ENCODE data around the gene ZNF700.
"Not testable (repeated sequence)": the region's sequence is repeated elsewhere in the genome, so short reads cannot be mapped to it uniquely, and the experiment has no call there.

Gene ZNF700

GRCh38 chr19:11942008-11942842, 17.3 kb downstream of the ZNF700 start:
- POLR2A ChIA-PET (ENCODE audit: low non-redundant PET), result no interaction called here
- TF ChIP-seq CTCF (conservative IDR thresholded peaks at IDR 0.05; ENCODE audit: low read depth), result no peak
- CTCF ChIA-PET, result no interaction called here
- DNase-seq (ENCODE audit: low spot score), result no peak
- no peak overlapping the region for H3K27ac ChIP-seq

GRCh38 chr19:11942843-11943108, 17.9 kb downstream of the ZNF700 start:
- POLR2A ChIA-PET (ENCODE audit: low non-redundant PET), result no interaction called here
- H3K27ac ChIP-seq, result no peak overlapping the region
- DNase-seq (ENCODE audit: low spot score), result no peak
- TF ChIP-seq CTCF (conservative IDR thresholded peaks at IDR 0.05; ENCODE audit: low read depth), result no peak
- CTCF ChIA-PET, result no interaction called here

- POLR2A ChIA-PET (ENCODE audit: low non-redundant PET), result no interaction called here
- H3K27ac ChIP-seq, result no peak overlapping the region
- CTCF ChIA-PET, result no interaction called here
- no peak for DNase-seq (ENCODE audit: low spot score)
- no peak for TF ChIP-seq CTCF (conservative IDR thresholded peaks at IDR 0.05; ENCODE audit: low read depth)
Measured at GRCh38 chr19:11944656-11945055, 19.7 kb downstream of the ZNF700 start.

- TF ChIP-seq CTCF (conservative IDR thresholded peaks at IDR 0.05; ENCODE audit: low read depth), result no peak
- CTCF ChIA-PET, result interaction anchor here (0.6 kb wide), 1 partner anchor 54 kb away, joined by 3 read pairs; no protein-coding TSS in a partner anchor
- POLR2A ChIA-PET (ENCODE audit: low non-redundant PET), result no interaction called here
- H3K27ac ChIP-seq, result no peak overlapping the region
- no peak for DNase-seq (ENCODE audit: low spot score)
Measured at GRCh38 chr19:11948646-11949045, 23.7 kb downstream of the ZNF700 start.

- no peak overlapping the region for H3K27ac ChIP-seq
- no peak for DNase-seq (ENCODE audit: low spot score)
- TF ChIP-seq CTCF (conservative IDR thresholded peaks at IDR 0.05; ENCODE audit: low read depth), result no peak
- POLR2A ChIA-PET (ENCODE audit: low non-redundant PET), result no interaction called here
- CTCF ChIA-PET, result no interaction called here
Measured at GRCh38 chr19:11949201-11949600, 24.3 kb downstream of the ZNF700 start.

GRCh38 chr19:11949614-11950080, 24.7 kb downstream of the ZNF700 start:
- H3K27ac ChIP-seq; CTCF ChIA-PET; POLR2A ChIA-PET (ENCODE audit: low non-redundant PET); DNase-seq (ENCODE audit: low spot score): not testable (repeated sequence)

- POLR2A ChIA-PET (ENCODE audit: low non-redundant PET), result no interaction called here
- no peak for DNase-seq (ENCODE audit: low spot score)
- CTCF ChIA-PET, result no interaction called here
- no peak for TF ChIP-seq CTCF (conservative IDR thresholded peaks at IDR 0.05; ENCODE audit: low read depth)
- H3K27ac ChIP-seq, result no peak overlapping the region
Measured at GRCh38 chr19:11950312-11950711, 25.4 kb downstream of the ZNF700 start.
